HG03196 (cell line): ENCODE measurements around the gene WDR41.

ENCODE experiments used
- ATAC-seq: cut with Tn5 transposase; IDR thresholded peaks from one replicate; pipeline ENCODE4 v1.9.1; 2021; ENCODE audit not compliant: unreplicated experiment

Gene WDR41

DNA sequence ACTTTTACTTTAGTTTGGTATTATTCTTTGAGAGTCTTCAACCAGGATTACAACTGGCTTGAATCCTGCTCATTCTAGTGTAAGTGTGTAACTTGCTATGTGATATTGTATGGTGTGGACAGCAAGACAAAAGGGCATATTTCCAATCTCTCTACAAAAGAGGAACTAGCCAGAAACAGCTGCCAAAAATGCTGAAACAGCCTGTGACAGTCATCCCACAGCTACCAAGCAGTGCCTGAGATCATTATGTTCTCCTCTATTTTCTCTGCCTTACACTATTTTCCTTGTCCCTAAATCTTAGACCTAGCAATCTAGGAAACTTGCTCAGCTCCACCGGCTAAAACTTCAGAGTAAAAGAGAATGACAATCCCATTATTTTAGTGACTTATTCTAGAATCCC, 42.8 kb downstream of the WDR41 start:
- ATAC-seq, result no peak

DNA sequence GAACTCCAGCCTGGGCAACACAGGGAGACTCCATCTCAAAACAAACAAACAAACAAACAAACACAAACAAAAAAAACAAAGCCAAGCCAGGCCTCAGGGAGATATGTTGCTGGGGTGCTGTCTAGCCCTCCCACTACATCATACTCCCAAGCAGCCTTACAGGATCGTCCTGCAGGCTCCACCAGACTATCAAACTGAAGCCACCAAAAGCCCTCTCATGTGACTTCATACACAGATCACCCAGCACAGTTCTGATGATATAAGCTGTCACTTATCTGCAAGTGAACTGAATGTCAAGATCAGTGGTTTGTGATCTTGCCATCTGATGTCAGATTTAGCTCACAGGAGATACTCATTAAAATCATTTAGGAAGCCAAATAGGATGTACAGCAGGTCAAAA, 43.3 kb downstream of the WDR41 start:
- ATAC-seq, result no peak

DNA sequence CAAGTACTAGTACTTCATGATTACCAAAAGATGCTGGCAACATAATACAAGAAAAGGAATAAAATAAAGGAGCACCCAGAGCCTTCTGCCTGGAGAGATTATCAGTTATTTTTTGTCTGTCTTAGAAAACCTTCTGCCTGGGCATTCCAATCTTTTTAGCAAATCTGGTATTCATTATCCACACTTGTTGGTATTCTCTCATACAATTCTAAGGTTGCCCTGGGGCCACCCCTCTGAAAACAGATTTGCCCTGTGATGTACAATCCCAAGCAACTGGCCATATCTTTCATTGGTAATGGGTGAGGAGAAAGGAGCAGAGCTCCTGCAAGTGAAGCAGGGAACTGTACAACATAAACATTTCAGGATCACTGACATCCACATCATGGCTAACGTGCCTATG, 47.8 kb downstream of the WDR41 start:
- ATAC-seq, result no peak

DNA sequence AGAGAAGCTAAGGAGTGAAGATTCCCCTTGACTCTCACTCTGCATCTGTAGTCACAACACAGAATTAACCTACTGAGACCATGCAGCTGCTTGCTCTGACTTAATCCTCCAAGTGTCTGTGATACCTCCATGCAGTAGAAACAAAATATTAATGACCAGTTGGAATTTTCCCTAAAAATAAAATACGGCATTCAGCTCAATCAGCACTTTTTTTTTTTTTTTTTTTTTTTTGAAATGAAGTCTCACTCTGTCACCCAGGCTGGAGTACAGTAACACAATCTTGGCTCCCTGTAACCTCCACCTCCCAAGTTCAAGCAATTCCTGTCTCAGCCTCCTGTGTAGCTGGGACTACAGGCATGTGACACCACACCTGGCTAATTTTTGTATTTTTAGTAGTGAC, 48.4 kb downstream of the WDR41 start:
- ATAC-seq, result no peak

DNA sequence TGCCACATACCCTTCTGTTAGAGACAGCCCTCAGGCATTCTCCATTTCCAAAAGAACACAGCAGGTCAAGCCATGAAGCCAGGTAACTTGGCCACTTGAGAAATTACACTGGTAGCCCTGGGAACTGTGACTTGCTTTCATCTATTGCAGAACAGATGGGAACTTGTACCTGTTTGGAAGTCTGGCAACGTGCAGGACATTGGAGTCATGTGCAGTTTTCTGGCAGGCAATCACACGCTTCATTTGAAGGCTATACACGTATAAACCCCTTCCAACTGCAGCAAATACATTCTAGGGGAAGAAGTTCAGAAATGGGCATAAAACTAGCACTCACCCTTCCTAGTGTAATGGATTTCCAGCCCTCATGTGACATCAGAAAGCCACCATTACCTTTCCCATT, 54.0 kb downstream of the WDR41 start:
- ATAC-seq, result no peak

DNA sequence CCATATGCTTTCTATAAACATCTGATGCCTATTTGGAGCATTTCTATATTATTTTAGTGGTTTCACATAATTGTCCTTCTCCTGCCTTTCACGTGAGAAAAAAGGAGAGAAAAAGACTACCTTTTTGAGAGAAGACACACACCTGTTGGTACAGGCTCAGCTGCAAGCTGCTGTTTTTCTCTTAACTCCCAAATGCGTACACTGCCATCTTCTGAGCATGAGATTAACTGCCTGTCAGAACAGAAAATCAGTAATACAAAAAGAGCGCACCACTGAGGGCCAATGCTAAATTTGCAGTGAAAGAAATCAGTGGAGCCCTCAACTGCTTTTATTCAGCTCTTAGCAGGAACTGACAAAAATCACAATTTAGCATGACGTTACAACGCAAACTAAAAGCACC, 54.9 kb downstream of the WDR41 start:
- ATAC-seq, result no peak

- ATAC-seq, result no peak
Observed at GRCh38 chr5:77431719-77432118, 60.4 kb downstream of the WDR41 start.

GRCh38 chr5:77431286-77431685, 60.8 kb downstream of the WDR41 start:
- no peak for ATAC-seq

DNA sequence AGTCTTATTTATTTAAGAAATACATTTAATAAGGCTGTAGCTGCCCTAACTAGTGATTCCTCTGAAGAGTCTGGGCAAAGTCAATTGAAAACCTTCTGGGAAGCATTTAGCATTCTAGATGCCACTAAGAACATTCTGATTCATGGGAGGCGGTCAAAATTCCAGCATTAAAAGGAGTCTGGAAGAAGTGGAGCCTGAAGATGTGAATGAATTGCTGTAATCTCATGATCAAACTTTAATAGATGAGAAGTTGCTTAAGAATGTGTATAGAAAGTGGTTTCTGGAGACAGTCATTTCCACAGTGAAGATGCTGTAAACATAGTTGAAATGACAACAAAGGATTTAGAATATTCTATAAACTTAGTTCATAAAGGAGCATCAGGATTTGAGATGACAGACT, 61.4 kb downstream of the WDR41 start:
- no peak for ATAC-seq

- no peak for ATAC-seq
Observed at GRCh38 chr5:77428526-77428925, 63.6 kb downstream of the WDR41 start.

- ATAC-seq, result no peak
Observed at GRCh38 chr5:77427998-77428397, 64.1 kb downstream of the WDR41 start.

GRCh38 chr5:77426670-77427069, 65.4 kb downstream of the WDR41 start:
- no peak for ATAC-seq

DNA sequence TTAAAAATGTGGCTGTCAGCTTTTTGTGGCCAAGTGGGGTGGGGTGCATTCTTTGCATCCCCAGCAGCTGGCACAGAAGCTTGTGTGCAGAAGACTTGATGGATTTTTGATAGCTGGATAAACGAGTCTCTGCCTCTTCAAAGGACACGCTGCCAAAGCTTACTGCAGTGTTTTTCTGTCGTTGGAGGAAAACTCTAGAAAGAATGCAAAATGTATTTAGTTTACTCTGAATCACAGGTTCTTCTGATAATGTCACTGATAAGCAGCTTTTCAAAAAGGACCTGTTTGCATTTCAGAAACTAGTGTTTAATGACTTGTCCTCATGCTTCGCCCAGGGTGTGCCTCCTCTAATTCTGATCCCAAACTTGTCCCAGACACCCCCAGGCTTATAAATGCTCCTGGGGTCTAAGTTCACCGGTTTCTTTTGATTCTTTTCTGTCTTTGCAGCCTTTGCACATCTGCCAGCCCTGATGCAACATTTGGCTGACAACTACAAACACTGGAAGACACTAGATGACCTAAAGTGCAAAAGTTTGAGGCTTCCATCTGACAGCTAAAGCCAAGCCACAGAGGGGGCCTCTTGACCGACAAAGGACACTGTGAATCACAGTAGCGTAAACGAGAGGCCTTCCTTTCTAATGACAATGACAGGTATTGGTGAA, 66.0 kb downstream of the WDR41 start:
- no peak for ATAC-seq

DNA sequence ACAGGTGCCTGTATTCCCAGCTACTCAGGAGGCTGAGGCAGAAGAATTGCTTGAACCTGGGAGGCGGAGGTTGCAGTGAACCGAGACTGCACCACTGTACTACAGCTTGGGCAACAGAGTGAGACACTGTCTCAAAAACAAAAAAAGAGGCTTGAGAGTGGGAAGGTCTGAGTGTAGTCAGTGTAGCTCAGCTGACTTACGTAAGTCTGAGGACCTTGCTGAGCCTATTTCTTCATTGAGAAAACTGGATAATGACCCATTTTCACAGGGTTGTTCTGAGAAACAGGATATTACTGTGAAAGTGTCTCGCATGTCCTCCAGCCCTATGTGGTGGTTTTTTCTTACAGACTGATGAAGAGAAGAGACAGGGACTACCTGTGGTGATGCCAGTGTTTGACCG, 66.7 kb downstream of the WDR41 start:
- no peak for ATAC-seq

DNA sequence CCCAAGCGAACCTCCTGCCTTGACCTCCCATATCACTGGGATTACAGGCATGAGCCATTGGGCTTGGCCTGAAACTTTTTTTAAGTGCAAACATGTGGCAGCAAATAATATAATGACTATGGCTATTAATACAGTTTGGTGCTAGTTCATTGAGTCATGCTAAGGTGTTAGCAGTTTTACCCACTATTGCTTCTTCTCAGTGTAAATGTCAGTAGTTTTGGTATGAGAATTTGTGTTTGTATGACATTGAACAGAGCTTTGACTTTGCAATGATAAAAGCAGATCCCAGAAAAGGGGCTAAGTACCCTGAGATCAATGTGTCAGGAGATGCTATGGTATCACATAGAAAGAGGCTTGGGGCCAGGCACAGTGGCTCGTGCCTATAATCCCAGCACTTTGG, 67.2 kb downstream of the WDR41 start:
- no peak for ATAC-seq

DNA sequence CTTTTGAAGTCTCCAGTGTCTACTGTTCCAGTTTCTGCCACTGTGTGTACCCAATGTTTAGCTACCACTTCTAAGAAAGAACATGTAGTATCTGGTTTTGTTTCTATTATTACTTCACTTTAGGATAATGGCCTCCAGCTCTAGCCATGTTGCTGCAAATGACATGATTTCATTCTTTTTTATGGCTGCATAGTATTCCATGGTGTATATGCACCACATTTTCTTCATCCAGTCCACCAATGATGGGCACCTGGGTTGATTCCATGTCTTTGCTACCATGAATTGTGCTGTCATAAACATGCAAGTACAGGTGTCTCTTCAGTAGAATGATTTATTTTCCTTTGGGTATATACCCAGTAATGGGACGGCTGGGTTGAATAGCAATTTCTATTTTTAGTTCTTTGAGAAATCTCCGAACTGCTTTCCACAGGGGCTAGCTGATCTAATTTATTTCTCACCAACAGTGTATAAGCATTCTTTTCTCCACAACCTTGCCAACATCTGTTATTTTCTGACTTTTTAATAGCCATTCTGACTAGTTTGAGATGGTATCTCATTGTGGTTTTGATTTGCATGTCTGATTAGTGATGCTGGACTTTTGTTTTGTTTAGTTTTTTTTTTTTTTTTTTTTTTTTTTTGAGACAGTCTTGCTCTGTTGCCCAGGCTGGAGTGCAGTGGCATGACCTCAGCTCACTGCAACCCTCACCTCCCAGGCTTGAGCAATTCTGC, 68.9 kb downstream of the WDR41 start:
- ATAC-seq, result no peak

- no peak for ATAC-seq
Observed at GRCh38 chr5:77420940-77421339, 71.2 kb downstream of the WDR41 start.

- ATAC-seq, result no peak
Observed at GRCh38 chr5:77419644-77420582, 72.2 kb downstream of the WDR41 start.

DNA sequence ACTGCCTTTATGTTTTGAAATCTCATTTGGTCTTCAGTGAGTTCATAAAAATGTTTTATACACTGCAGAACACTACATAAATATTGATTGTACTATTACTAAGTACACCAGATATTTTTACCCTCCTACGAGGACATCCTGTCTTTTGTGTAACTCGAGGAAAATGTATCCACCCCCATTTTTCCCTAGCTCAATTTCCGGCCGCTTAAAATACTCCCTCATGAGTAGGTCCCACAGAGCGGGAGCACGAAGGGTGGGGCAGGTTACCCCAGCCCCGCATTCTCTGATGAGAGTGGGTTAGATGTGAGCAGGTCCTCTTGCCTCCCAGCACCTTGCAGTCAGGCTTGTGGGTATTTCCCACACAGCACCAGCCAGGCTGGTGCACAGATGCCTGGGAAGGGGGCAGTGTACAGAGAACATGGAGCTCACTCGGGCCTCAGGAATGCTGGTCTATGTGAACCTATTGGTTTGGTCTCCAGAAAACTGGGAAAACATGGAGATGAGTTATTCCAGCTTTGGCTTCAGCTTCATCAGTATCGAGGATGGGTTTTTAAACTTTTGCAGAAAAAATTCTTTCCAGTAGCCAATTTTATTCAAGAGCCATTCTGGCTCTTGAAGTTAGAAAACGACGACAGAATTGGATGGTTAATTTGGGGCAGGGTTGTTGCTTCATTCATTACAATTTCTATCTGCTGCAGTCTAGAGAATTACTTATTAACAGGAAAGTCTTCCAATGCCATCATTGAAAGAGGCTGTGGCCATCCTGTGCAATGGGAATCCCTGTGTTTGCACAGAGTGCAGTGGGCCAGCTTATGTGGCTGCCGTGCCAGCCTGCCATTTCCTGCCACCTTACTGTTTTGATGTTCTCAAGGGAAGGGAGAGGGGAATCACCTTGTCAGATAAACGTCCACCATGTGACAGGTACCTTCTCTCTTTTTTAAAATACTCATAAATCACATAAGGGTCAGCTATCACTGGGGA, 73.2 kb downstream of the WDR41 start:
- no peak for ATAC-seq

GRCh38 chr5:77418162-77418561, 74.0 kb downstream of the WDR41 start:
- no peak for ATAC-seq

DNA sequence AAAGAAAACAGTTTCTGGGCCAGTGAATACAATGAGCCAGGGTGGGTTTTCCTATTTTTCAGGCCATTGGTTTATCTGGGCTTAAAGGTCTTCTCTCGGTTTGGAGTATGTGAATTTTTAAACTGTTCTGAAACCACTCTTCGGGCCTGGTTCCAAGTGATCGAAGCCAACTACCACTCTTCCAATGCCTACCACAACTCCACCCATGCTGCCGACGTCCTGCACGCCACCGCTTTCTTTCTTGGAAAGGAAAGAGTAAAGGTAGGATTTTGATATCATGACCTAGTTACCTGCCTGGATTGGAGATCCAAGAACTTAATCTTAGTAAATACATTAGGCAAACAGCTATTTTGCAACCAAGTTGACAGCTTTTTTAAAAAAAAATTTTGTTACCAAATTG, 79.1 kb downstream of the WDR41 start:
- no peak for ATAC-seq
